Activated CD4-positive, CD25-positive, alpha-beta regulatory T cell treated with anti-CD3 and anti-CD28 coated beads, Interleukin-2, amount 50 U/mL, for 72 hours (primary cell): Measurements from ENCODE around the gene MAP3K5.
"Not testable (repeated sequence)": the region's sequence is repeated elsewhere in the genome, so short reads cannot be mapped to it uniquely, and the experiment has no call there.

ENCODE experiments used
- DNase-seq: peaks from one replicate; pipeline ENCODE4 v3.0.0; 2021

MAP3K5 gene

DNA sequence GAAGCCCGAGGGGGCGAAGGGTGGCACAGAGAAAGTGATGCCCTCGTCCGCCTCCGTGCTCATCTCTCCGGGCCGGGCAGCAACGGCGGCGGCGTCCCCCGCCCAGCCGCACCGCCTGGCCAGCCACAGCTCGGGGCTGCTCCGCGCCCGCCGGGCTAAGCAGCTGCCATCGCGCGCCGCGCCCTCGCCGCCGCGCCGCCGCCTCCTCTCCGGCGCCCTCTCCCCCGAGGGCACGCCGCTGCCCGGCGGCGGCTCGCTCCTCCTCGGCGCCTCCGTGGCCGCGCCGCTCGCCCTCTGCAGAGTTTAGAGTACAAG, 225 bp downstream of the MAP3K5 start:
- DNase-seq: no peak

DNA sequence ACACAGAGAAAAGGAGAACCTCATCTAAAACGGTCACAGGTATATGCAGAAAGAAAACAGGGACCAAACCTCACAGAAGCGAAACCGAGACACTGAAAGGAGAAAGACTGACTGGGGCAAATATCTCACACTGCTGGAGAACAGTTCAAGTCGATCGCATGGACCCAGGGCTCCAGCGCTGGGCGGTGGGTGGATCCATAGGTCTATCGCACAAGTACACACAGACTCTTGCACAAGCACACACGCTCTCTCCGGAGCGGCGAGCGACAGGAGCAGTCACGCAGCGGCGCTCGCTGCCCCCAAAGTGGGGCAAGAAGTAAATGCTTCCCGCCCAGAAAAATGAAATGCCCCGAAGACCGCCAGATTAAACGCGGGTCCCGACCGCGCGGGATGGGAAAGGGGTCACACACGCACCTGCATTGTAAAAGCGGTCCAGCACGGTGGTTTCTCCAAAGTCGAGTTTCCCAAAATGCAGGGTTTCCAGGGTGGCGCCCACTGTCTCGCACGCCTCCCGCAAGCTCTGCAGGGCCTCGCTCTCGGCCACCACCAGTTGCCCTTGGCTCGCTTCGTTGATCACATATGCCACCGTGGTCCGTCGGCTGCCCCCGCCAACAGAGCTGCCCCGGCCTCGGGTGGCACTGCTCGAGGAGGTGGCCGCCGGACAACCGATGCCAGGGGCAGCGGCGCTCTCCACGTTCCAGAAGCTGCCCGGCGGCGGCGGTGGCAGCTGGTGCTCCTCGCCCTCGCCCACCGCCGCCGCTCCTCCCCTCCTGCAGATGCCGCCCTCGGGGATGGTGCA, 782 bp downstream of the MAP3K5 start:
- DNase-seq: peak; percentile 62

DNA sequence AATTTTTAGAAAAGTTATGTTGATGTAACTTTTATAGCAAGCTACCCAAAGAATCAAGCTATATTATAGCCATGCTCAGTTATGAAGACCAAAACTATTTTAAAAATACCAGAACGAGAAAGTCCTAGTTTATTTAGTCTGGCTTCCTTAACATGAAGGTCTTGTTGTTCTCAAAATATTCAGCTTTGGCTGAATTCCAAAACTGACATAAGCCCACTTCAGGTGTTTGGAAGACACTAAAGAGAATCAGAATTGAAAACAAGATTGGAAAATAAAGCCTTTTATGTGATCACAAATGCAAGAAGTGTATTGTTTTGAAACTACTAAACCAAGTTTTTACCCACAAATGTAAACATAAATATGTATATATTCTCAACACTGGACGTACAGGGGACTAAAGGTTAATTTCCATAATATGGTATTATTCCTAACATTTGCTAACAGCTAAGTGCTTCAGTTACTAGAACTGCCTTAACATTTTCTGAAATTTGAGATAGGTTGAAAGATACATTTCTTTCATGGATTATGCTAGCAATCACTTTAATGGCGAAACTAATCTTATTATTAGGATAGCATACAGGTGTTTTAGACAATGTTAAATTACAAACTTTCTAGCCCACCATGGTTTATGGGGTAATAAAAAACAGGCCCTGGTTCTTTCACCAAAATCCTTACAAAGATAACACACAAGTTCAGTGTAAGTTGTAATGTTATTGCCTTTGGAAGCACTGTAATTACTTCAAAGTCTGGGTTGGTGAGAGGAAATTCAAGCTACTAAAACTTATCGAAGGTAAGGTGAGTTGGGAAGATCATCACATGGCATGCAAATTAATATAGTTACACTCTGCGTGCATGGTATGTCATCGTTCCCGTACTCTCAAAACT, 1.6 kb downstream of the MAP3K5 start:
- DNase-seq: no peak

DNA sequence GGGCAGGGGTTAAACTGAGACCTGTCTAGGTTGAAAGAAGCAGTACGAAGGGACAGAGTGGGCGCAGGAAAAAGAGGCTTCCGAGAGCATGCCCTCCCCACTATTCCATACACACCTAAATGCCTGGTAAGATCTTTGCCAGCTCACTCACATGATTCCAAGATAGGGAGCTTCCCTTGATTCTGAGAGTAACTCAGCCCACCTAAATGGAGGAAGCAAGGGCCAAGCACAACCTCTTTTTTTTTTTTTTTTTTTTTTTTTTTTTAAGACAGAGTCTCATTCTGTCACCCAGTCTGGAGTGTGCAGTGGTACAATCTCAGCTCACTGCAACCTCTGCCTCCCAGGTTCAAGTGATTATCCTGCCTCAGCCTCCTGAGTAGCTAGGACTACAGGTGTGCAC, 2.8 kb downstream of the MAP3K5 start:
- not testable (repeated sequence) for DNase-seq

DNA sequence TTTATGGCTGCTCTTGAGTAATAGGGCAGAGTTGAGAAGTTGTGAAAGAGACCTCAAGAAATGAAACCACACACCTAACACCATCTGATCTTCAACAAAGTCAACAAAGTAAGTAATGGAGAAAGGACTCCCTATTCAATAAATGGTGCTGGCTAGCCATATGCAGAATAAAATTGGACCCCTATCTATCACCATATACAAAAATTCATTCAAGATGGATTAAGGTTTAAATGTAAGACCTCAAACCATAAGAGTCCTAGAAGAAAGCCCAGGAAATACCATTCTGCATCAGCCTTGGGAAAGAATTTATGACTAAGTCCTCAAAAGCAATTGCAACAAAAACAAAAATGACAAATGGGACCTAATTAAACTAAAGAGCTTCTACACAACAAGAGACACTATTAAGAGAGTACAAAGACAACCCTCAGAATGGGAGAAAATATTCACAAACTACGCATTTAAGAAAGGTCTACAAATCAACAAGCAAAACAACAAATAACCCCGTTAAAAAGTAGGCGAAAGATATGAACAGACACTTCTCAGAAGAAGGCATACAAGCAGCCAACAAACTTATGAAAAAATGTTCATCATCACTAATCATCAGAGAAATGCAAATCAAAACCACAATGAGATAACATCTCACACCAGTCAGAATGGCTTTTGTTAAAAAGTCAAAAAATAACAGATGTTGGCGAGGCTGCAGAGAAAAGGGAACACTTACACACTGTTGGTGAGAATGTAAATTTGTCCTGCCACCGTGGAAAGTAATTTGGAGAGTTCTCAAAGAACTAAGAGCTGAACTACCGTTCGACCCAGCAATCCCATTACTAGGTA, 4.0 kb downstream of the MAP3K5 start:
- no peak for DNase-seq

DNA sequence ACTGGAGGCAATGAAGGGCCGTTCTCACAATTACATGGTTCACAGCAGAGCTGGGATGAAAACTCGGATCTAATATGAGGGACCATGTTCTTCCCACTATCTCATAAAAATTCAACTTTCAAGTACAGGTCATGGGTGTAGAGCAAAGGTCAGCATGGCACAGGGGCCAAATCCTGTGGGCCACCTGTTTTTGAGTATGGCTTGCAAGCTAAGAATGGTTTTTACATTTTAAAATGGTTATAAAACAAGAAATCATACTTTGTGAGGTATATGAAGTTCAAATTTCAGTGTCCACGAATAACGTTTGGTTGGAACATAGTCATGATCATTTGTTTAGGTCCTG, 4.6 kb downstream of the MAP3K5 start:
- no peak for DNase-seq

DNA sequence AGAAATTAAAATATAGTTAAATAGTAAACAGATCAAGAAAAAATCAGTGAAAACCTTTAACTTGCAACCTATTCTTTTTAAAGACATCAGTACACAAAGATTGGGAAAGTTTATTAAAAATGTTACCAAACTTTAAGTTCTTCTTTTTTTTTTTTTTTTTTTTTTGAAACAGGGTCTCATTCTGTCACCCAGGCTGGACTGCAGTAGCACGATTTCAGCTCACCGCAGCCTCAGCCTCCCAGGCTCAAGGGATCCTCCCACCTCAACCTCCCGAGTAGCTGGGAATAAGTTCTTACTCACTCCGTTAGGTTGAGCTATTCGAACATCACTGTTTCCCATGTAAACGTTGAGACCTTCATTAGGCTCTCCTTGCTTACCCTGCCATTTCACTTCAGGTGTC, 5.6 kb downstream of the MAP3K5 start:
- no peak for DNase-seq

DNA sequence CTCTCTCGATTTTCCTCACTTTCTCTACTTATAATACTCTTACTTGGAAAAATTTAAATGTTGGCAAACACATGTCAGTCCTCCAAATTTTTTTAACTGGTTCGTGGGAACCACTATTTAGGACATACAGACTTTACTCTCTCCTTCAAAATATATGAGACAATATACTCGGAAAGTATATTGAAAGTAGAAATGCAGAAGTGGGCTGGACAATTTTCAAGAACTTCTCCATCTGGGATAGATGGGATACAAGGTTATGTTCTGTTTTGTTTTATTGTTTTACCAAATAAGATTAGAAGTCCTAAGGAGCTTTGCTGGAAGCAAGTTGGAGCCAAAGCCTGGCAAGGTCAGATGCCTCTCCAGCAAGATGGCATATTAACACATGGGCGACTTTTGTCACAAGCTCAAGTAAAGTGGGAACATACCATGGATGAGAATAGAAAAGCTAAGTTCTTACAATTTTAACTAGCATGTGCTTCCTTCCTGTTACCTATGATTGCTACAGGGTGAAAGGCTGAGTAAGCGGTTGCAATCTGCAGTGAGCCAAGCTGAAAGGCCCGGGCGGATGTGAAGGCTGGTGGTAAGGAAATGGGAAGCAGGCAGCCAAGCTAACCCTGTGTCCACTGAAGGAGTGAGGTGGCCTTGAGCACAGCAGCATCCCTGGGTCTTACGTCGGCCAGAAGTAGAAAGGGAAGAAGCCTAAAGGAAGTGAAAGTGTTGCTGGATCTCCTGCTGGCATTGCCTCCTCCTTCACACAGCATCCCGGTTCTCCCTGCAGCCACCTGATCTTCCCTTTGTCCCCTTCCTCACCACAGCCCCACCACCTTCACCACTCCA, 7.1 kb downstream of the MAP3K5 start:
- peak; percentile 44 for DNase-seq

DNA sequence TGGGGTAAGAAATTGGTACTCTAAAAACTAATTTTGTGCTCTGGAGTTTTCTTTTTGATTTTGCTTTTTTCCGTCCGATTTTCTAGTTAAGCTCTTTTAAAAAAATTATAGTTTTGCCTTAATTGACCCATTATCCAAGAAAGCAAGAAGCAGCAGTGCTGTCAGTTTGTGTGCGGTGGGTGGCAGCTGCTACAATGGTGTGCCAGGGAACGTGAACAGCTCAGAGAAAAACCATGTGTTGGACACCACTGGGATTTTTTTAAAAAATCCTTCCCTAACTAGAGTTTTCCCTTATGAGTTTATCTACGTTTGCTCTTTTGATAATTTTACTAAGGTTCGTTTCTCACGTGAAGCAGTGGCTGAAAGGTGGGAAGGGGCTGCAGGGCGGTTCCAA, 8.0 kb downstream of the MAP3K5 start:
- no peak for DNase-seq

DNA sequence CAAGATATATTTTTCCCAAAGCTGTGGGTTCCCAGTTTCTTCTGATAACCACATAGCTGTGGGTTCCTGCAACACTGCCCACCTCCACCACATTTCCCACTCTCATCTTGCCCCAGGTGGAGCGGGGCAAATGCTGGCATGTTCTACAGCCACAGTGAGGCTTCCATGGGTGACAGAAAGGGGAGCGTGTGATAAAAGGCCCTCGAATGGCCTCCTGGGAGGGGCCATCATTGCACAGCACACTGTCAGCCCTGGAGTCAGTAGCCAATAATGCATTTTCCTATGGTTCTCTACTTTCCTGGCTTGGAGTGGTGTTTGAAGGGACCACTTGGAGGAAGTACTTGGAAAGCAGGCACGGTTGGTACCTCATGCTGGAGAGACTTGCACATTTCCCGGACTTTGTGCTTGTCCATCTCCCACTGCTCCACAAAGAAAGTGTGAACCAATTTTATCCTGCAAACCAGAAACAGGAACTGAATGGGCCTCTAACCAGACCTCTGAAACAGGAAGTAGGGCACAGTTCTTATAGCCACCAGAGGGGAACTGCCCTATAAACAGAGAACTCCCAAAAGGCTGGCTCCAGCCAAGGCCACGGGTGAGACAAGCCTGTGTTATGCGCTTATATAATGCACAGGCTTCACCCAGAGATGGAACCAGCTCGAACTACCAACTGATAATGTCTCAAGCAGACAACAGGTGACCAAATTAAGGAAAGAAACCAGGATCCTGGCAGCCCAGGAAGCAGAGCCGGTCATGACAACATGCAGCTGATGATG, 8.6 kb downstream of the MAP3K5 start:
- DNase-seq: no peak

DNA sequence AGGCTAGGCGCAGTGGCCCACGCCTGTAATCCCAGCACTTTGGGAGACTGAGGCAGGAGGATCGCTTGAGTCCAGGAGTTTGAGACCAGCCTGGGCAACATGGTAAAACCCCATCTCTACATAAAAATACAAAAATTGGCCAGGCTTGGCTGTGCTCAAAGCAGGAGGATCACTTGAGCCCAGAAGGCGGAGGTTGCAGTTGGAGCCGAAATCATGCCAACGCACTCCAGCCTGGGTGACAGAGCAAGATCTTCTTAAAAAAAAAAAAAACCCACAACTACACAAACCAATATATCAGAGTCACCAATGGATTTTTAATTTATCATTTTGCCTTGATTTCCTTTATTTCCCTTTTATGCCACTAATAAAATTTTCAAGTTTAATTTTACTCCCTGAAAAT, 9.3 kb downstream of the MAP3K5 start:
- no peak for DNase-seq

DNA sequence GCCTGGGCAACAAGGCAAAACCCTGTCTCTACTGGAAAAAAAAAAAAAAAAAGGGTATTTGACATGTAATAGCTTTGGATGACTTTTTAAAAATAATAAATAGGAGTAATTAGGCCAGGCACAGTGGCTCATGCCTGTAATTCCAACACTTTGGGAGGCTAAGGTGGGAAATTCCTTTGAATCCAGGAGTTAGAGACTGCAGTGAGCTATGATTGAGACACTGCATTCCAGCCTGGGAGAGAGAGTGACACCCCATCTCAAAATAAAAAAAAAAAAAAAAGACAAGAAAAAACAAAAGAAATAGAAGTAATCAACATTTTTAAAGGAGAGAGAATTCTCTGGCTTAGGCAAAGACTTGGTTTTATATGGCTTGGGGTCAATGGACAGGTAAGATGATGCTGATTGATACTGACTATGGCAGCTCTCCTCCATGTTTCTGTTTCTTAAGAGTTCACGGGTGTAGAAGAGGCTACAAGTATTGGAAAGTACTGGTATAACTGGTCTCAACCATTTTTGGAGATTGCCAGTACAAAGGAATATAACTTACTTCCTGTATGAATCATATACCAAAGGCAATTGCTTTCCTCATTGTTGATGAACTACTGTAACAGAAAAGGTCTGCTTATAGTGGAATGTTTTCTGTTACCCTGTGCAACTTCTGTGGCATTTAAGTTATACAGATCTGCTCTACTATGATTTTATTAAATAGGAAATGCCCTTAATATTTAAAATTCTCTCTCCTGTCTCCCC, 10.1 kb downstream of the MAP3K5 start:
- DNase-seq: no peak

DNA sequence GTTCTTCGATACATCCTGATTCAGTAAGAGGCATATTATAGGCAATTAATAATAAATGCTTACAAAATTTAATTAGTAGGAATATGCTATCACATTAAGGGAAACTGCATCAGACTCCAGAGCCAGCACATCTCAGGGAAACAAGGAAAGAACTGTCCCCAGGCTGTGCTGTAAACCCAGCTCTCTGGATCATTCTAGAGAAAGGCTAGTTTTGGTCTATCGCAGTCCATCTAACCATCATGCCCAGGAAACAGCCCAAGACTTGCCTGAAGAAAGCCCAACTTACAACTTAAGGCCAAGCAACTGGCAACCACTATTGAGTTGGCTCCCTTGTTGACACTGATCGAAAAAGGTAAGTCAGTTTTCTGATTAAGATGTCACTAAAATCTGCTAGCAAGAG, 11.3 kb downstream of the MAP3K5 start:
- DNase-seq: no peak

DNA sequence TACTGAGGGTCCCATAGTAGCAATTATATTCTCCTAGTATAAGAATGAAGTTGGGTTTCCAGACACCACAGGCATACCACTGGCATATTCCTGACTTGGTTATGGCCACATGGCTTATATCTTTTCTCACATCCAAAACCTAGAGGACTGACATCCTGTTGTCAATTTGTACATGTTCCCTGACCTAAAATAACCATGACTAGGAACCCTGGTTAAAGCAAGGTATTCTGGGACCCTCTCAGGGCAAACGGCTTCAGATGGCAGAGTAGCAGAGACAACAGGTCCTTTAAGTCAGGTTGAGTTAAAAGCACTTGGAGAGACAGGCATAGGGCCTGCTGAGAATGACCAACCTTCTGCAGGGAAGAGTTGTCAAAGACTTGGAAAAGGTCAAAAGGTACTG, 12.6 kb downstream of the MAP3K5 start:
- no peak for DNase-seq

DNA sequence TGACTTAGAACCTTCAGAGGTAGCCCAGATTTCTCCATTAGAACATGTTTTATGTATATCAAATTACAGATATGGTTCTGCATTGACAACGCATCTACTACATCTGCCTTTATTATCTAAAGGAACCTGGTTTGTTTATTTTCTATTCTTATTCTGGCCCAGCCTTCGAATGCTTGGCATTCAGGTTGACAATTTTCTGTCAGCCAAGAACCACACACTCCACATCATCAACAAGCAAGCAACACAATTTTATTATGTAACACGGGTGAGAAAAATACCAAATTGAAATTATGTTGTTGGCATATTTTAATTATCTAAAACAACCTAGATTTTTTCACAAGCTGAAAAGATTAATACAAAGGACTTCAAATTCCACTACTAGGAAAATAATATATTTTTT, 14.6 kb downstream of the MAP3K5 start:
- no peak for DNase-seq

DNA sequence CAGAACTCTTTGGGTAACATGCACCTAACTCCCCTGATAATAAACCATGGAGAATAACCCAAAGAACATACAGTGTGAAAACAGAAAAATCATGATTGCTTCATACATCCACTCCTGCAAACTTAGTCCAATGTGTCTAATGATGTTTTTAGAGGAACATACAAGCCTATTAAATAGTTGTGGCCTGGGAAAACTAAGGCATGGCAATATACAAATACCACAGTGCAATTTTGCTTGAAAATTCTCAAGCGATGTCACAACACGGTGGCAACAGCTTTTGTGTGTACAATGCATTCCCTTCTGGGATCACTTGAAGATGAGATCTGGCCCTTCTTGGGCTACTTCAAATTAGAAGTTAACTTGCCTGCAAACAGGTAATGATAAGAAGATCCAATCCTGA, 16.7 kb downstream of the MAP3K5 start:
- no peak for DNase-seq

DNA sequence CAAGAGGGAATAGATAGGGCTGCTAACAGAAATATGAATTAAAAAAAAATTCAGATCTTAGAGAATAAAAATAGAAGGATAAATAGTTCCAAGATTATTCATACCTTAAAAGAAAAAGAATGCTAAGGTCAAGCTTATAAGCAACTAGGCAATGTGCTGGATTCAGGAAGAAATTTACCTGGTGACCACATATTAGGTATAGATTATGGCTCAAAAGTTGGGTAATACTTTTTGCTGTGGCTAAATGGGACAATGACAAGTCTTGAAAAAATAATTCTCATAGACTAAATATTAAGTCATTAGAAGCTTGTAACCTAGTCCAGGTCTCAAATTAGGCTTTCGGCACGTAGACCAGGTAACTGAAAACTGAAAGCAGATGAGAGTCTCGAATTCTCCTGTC, 17.2 kb downstream of the MAP3K5 start:
- no peak for DNase-seq

DNA sequence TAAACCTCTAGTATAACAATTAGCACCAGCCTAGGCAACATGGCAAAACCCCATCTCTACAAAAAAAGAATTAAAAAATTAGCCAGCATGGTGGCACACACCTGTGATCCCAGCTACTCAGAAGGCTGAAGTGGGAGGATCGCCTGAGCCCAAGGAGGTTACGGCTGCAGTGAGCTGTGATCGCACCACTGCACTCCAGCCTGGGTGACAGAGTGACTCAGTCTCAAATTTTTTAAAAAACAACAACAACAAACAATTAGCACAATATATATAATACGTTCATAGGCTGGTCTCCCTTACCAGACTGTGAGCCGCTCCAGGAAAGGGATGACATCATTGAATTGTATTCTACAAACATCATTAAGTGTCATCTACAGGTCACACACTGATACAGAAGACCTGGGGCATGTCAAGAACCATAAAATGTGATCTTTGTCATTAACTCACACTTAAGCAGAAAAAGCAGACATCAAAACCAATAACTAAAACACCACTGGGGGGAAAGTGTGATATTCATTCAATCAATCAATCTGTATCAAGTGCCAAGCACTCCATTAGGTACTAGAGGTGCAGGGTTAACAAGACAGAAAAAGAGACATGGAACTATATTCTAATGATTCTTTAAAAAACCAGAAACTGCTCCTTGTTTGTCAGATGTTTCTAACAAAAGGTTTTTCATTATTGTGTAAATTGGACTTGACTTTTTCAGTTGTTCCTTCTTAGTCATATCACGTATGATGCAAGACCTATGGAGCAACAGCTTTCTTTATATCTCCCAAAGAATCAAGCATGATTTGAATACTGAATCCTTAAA, 17.8 kb downstream of the MAP3K5 start:
- no peak for DNase-seq

DNA sequence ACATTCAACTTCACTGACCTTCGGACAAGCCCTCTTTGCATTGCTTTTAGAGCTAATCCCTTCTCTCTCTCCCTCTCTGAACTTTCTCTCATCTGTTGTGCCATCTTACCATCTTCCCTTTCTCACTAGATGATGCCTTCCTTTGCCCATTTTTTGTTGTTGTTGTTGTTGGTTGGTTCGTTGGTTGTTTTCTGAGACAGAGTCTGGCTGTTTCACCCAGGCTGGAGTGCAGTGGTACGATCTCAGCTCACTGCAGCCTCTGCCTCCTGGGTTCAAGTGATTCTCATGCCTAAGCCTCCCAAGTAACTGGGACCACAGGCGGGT, 18.8 kb downstream of the MAP3K5 start:
- no peak for DNase-seq

DNA sequence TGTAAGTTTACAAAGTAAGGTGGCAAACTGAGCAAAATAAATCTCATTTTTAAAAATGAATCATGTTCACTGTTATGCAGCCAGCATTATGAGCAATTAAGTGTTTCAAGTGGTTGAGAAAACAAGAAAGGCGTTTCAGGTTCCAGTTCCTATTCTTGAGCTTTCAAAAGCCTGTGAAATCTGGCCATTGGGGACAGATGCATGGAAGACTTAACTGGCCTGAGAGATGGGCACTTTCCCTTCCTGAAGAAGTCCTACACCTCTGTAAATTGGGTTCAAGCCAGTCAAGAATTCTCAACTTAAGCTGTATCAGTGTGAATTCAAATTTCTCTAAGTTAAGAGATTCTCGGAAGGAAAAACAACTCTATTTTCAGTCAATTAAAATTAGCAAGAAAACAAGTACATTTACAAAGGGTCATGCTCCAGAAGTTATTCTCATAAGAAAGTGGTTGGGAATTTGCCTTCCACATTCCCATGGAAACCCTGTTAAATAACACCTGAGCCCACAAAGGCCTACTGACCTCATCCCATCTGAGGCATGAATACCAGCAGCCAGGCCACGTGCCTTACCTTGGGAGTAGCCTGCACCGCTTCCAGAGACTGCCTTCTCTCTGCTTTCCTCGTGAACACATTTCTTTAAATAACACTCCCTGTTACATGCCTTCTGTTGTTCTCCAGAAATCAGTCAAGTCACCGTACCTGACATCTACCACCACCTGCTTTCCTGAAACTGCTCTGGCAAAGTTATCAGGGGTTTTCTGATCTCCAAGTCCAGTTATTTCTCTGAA, 19.4 kb downstream of the MAP3K5 start:
- DNase-seq: no peak
